GM19324 (cell line): ENCODE measurements around the gene KLF3.

Experiments used
- ATAC-seq: cut with Tn5 transposase; IDR thresholded peaks from one replicate; pipeline ENCODE4 v1.9.1; 2021; ENCODE audit warnings: mild to moderate bottlenecking, moderate library complexity; ENCODE audit not compliant: unreplicated experiment, low FRiP score

KLF3 gene

DNA sequence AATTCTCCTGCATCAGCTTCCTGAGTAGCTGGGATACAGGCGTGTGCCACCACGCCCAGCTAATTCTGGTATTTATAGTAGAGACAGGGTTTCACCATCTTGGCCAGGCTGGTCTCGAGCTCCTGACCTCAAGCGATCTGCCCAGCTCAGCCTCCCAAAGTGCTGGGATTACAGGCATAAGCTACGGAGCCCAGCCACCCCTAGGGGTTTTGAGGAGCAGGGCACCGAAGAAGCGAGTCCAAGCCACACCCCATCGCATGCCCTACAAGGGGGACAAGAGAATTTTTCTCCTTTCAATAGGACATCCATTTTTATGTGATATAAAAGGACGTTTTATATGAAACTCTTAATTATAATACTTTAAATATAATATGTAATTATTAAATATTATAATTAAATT lies 13.9 kb upstream of the KLF3 start:
- ATAC-seq = no peak

DNA sequence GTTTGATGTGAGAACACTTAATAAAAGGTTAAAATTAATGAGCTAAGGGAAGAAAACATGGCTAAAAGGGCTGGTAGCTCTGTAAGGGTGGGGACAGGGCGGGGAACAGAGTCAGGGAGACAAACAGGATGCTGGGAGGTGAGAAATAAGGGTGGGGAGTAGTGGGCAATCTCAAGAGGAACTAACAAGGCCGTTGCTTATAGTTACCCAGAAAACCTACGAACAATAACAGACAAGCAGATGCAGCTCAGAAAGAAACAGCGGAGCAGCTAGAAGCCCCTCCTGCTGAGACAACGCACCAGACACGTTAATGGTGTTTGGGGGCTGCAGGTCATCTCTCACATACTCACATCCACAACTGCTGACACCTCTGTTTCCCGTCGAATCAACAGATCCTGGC lies 9.7 kb upstream of the KLF3 start:
- ATAC-seq = no peak

DNA sequence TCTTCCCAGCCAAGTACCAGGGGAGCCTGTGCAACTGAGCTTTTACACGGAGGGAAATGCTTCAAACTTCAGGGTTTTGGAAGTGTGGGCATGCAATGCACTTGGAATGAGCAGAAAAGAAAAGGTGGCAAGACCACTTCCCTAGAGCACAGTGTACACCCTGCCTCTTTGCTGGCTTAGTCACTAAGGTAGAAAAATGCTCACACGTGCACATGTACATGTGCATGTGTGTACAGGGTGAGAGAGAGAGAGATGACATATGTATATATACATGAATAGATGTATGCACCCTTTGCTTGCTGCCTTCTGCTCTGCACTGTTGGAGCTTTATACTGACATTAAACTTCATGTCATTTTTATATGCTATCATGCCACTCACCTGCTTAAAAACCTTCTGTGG lies 7.9 kb upstream of the KLF3 start:
- ATAC-seq = no peak

DNA sequence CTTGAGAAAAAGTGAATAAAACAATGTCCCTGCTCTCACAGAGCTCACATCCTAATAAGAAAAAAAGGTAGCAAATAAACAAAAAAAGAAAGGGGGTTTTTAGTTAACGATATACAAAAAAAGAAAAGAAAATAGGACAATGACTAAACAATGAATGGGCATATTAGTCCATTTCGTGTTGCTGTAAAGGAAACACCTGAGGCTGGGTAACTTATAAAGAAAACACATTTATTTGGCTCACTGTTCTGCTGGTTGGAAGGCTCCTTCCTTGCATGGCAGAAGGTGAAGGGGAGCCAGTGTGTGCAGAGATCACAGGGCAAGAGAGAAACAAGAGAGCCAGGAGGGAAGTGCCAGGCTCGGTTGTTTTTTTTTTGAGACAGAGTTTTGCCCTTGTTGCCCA lies 4.7 kb upstream of the KLF3 start:
- no peak for ATAC-seq

DNA sequence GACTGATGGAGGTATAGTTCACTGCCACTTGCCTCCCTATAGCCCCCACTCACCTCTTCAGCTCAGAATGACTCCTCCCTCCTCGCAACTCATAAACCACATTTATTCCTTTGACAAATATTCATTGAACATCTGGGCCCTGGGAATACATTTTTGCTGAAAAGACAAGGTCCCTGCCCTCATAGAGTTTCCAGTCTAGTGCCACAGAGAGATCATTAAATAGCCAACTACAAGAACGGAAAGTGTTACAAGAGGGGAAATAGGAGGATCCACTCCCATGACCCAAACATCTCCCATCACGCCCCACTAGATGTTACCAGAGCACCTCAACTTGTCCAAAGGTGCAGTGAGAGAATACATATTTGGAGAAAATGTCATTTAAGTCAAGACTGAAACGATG lies 3.2 kb upstream of the KLF3 start:
- ATAC-seq = no peak

DNA sequence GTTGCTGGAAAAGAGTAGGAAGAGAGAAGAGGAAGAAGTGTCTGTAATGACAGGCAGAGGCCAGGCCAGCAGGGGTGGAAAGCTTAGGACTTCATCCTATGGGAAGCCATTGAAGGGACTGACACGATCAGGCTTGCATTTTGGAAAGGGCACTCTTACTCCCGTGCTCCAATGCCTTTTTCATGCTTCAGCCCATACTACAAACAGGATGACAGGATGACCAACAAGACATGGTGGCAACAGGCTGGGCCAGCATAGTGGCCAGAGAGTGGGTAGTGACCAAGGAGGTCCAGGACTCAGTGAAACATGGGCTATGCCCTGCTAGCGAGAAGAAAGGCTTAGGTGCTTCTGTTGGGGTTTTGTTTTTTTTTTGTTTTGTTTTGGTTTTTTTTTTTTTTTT lies 2.6 kb upstream of the KLF3 start:
- ATAC-seq = no peak

DNA sequence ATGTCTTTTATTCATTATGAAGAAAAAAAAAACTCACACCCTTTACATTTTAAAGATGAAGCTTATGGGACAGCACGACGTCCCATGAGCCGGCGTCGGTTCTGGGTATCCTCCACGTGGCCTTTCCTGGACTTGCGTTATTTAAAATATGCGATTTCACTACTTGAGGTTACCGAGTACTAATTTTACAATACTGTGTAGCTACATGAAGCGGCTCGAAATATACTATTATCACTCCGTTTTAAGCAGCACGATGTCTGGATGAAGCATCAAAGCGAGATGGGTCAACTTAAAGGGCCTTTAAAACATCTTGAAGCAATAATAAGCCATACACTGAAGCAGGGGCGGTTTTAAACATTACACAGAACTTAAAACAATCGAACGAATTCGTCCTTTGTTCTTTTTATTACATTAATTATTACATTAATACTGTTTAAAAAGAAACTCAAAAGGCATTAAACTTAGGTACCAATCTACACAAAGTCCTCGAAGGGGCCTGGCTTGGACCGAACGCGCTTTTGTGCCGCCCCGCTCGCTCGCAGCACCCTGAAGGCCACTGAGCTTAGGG lies 1.4 kb upstream of the KLF3 start:
- no peak for ATAC-seq

DNA sequence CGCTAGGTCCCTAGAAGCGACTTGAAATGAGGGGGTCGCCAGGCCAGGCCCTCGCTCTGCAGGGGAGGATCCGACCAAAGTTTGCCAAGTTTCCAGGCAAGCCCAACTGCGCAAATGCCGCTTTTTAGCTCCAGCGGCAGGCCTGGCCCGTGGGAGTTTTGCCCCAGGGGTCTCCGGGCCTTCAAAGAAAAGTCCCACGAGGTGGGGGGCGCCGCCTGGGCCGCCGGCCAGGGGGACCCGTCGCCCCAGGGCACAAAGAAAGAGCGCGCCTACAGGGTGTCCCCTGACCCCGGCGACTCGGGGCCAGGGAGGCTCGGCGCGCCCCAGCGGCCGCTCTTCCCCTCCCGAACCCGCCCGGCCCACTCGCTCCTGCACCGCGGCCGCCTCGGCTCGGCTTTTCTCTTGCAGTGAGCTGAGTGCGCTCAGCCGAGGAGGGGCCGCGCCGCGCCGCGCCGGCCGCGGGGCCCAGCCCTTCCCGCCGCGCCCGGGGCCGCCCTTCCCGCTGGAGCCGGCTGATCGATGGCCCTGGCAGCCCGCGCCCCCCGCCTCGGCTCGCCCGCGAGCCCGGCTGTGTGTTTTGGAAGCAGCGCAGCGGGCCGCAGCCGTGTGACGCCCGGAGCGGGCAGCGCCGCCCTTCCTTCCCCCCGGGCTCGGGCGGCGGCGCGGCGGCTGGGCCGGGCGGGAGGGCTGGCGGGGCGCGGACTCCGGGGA lies 754 bp upstream of the KLF3 start:
- peak; percentile 46 for ATAC-seq

DNA sequence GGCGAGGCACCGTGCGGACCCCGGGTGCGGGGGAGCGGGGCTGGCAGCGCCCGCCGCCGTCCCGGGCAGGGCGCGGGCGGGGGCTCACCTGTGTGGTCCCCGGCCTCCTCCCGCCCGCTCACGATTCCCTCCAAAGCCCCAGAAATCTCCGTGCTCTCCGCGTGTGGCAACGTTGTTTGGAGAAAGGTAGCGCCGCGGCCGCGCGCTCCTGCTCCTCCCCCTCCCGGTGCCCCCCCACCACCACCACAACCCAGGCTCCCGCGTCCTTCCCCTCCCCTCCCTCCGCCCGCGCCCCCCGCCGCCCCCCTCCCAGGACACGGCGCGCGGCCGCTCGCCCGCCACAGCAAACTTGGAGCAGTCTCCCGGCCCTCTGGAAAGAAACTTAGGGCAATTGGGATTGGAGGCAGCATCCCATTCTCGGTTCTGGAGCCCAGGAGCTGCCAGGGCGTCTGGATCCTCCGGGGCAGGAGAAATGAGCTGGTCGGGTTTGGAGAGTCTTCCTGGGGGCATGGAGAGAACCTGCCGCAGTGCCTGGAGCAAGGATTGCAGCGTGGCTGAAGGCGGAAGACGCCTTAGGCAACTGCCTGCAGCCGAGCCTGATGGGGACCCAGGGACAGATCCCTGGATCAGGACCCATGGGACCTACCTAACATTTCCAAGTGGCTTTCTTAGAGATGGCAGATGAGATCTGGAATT lies 855 bp downstream of the KLF3 start:
- no peak for ATAC-seq

DNA sequence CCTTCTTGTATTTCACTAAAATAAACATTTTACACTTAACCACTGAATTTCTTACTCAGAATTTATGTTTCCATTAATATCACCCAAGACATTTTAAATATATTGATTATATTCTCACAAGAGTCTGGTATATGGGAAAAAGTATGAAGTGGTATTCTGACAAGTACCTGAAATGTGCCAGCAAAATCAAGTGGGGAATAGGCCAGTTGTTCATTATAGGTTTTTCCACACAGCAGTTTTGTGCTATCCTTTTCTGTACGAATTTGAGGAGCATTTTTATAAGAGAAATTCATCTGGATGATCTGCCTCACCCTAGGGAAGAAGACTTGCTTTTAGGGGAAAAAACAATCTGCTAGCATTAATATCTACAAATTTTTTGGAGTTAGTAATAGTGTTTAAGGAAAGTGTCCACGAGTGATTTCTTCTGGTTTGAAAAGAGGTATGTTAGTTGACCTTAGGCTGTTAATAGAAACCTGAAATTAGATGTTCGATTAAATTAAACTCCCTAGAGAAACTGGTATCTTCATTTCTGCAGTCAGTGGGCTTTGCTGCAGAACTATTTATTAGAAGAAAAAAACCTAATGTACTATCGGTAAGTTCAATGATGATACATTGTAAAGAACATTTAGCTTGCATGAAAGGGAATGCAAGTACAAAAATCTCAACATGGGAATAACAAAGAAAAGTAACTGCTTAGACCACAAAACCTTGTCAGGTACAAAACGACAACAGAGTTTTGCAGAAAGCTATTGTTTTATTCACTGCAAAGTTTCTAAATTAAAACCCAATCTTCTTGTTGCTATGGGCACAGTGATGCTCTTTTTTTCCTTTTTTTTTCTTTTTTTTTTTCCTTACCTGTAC lies 1.8 kb downstream of the KLF3 start:
- no peak for ATAC-seq

DNA sequence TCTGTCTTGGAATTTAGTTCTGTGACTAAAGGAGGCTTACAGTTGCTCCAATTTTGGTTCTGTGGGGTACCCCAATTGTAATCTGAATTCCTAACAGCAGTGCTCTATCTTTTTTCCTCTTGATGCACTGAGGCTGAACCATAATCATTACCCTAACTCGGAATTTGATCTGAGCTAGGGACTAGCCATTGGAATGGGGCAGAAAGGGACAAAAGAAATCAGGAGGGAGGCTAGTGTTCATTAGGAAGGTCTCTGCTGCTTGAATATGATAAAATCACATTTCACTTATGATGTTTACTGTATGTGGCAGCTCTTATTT lies 2.7 kb downstream of the KLF3 start:
- no peak for ATAC-seq

DNA sequence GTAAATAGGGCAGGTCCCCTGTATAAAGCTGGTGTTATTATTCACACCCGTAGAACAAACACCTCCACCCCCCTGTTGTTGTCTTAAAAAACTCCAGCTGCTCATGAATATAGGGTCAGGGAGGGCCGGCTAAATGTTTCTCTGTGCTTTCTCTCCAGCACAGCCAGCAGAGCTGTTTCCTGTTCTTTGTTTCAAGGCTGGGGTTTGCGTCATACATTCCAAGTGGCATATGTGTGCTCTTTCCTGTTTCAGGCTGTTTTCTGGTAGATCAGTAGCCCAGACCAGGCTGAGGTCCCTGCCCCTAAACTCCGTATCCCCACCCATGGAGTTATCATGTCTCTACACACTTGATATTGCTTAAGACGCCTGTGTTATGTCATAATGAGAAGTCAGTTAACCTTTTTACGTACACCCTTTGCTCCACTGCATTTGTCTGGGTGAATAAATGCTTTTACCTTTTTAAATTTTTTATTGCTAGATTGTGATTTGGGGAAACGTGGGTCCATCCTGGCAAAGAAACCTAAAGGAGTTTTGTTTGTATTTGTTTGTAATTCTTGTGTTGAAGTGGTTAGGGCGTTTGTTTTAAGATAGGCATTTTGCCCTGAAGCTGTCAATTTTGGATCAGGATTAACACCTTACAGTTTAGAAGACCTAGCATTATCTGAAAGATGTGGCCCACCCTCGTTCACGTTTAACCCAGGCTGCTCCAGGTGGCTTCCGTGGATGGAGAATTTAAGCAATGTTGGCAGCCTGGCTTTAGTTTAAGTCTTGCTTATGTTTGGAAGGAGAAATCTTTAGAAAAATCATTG lies 3.3 kb downstream of the KLF3 start:
- ATAC-seq = no peak

DNA sequence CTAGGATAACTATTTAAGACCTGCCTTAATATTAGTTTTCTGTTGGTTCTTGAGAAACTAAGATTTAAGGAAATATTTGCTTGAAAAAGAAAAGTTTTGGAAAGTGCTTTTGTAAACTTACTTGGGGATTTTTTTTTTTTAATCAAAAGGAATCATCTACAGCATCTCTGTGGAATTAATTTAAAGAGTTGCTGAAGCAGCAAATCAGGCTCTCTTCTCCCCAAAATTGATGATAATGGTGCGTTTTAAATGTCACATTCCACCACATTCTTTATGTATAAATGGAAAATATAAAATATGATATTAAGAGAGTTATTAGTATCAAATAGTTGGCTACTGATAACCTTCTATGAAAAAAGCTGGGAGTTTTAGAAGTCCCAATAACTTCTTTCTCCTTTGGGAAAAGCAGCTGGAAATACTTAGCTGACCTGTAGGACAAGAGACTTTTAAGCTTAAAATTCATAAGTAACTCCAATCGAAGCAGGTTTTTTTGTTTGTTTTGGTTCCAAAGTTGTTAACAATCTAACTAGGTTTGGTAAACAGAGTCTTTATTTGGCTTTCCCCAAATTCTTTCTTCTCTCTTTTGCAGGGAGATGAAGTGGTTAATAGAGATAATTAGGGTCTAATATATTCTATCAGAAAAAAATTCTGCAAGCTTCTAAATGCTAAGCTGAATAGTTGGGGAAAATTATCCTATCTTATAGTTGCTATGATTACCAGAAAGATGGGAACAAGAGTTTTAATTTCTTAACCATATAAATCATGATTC lies 4.4 kb downstream of the KLF3 start:
- no peak for ATAC-seq

DNA sequence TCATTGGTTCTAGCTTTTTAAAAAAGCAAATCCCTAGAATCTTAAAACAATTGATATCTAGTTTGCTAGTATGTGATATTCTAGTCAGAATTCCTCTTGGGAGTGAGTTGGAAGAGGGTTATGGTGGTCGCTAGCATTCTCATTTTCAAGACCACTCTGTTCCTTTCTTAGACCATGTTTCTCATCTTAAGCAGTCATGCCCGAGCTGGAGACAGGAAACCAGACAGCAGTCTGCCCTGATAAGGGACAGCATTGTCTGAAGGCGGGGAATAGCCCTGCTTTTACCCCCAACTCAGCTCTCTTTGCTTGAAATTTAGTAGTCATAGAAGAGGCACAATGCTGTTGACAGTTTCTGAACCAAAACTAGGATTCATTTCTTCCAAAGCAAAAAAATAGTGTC lies 5.2 kb downstream of the KLF3 start:
- ATAC-seq = no peak

DNA sequence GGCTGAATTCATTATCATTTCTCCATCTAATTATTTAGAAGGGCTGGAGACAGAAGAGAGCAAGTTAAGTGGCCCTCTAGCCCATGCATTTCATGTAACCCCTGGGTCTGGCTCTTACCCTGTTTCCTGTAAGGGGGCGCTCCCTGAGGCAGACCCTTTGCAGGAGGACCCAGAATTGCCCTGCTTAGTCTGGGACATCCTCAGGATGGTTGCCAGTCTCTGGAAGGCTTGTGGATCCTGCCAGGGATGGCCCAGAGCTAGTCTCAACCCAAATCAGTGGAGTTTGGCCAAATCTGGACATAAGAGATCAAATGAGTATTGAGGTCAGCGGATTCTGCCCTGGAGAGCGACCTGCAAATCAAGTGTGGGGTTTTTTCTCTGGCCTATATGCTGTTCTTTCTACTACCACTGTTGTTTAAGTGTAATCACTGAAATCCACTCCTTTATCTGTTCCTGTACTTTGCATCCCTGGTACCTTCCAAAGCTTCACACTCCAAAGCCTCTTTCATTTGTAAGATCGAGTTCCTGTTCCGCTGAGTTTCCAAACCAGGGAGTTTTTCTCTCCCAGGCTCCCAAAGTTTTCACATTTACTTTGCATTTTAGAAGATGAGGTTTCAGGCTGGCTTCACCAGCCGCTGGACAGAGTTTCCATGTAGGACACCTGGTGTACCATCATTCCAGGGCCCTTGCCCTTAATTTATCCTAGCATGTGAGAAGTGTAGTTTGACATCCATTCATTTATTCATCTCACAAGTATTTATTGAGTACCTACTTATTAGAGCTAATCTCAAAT lies 6.3 kb downstream of the KLF3 start:
- no peak for ATAC-seq

DNA sequence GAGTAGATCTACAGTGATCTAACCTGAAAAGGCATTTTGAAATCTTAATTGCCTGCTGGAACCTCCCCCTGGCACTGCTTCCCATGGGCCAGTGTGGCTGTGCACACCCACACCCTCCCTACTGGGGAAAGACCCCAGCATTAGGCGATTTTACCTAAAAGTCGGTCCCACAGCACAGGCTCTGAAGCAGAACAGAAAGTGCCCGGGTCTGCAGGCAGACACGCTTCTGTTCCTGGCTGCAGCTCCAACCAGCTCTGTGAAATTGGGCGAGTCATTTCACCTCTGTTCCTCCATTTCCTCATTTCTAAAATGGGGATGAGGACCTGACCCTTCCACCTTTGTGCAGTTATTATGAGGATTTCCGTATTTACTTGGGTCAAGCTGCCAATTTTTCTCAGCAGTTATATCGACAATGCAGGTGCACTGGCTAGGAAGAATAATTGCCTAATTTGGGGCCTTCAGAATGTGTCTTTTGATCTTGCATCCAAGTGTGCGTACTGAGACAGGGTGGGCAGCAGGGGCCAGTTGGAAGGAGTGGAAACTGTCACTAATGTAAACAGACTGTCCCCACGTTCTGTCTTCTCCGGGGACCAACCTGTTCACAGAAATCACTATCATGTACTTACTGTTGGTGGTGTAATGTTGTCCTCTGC lies 7.1 kb downstream of the KLF3 start:
- no peak for ATAC-seq

DNA sequence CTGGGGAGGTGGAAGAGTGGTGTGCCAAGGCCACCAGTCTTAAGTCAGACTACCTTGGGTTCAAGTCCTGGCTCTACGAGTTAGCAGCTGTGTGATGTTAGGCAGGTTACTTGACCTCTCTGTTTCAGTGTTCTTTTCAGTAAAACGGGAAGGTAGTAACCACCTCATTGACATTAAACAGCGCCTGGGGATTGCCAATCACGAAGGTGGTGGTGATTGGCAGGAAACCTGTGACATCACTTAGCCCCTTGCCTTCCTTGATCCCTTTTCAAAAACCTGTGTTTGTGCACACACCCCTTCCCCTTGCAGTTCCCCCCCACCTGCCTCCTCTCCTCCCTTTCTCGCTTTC lies 7.6 kb downstream of the KLF3 start:
- ATAC-seq = no peak

DNA sequence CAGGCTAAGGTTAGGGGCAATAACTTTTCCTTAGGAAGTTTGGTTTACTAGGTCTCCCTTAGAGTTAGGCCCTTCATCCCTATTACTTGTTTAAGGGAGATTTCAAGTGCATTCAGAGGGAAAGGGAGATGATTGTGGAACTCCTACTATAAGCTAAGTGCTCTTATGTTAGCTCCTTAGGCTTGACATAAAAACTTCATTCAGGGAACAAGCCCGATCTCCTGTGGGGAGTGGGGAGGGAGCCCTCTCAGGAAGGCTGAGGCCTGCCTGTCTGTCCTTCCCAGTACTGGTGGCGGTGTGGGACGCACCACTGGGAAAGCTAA lies 8.0 kb downstream of the KLF3 start:
- ATAC-seq = no peak
